ENCODE results near the gene CHMP4A.

Gene CHMP4A

GRCh38 chr14:24177041-24177825 is 36.1 kb downstream of the CHMP4A start:
- no peak for DNase-seq

- DNase-seq, result no peak
Observed at GRCh38 chr14:24176599-24176998, 36.7 kb downstream of the CHMP4A start.

- DNase-seq, result no peak
Observed at GRCh38 chr14:24172871-24173281, 40.4 kb downstream of the CHMP4A start.

- no peak for DNase-seq
Observed at GRCh38 chr14:24172261-24172860, 40.9 kb downstream of the CHMP4A start.

DNA sequence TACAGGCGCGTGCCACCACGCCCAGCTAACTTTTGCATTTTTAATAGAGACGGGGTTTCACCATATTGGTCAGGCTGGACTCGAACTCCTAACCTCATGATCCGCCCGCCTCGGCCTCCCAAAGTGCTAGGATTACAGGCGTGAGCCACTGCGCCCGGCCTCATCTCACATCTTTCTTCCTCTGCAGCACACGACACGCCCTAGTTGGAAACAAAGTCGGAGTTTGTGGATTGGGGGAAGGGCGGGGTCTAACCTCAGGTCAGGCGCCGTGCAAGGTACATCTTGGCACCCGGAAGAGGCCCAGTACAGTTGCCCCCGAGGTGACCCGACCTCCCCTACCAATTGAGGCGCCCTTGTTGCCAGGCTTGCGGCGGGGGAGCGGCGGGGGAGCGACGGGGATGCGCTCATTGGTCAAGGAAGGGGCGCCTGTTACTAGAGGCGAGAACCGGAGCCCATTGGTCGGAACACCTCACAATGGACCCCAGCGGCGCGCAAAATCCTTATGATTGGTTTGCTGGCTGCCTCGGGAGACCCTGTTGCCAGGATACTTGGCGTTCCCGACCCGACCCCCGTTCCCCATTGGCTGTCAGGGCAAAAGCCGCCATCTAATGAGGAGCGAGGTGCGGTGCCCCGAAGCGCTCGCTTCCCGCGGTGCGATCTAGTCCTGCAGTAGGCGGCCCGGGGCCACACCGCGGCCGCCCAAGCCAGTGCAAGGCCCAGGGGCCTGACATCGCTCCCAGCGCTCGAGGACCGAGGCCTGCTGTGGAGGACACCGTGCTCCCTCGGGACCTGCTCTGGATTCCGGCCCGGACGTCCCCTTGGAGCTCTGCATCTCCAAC is 41.6 kb downstream of the CHMP4A start, which contains the start of gene REC8:
Gene REC8 (plus strand): TSS at position 659 of the 839 bp plus-strand sequence. CDS start 473 bp downstream, outside the sequence.
- no peak for DNase-seq

- DNase-seq, result peak; percentile 59
Observed at GRCh38 chr14:24167469-24168114, 45.7 kb downstream of the CHMP4A start.

DNA sequence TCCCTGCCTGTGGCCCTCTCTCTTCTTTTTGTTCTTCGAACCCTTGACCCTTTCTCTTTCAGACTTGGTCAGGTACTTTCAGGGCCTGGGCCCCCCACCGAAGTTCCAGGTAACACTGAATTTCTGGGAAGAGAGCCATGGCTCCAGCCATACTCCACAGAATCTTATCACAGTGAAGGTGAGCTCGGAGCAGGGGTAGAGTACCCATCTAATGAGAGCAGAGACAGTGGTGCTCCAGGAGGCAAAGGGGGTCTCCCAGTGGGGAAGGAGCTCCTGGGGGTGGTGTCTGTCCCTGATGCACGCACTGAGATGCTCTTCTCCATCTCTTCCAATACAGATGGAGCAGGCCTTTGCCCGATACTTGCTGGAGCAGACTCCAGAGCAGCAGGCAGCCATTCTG is 47.5 kb downstream of the CHMP4A start:
- DNase-seq, result no peak

- DNase-seq, result no peak
Observed at GRCh38 chr14:24164518-24164991, 48.7 kb downstream of the CHMP4A start.

- DNase-seq, result no peak
Observed at GRCh38 chr14:24162093-24162492, 51.2 kb downstream of the CHMP4A start.

DNA sequence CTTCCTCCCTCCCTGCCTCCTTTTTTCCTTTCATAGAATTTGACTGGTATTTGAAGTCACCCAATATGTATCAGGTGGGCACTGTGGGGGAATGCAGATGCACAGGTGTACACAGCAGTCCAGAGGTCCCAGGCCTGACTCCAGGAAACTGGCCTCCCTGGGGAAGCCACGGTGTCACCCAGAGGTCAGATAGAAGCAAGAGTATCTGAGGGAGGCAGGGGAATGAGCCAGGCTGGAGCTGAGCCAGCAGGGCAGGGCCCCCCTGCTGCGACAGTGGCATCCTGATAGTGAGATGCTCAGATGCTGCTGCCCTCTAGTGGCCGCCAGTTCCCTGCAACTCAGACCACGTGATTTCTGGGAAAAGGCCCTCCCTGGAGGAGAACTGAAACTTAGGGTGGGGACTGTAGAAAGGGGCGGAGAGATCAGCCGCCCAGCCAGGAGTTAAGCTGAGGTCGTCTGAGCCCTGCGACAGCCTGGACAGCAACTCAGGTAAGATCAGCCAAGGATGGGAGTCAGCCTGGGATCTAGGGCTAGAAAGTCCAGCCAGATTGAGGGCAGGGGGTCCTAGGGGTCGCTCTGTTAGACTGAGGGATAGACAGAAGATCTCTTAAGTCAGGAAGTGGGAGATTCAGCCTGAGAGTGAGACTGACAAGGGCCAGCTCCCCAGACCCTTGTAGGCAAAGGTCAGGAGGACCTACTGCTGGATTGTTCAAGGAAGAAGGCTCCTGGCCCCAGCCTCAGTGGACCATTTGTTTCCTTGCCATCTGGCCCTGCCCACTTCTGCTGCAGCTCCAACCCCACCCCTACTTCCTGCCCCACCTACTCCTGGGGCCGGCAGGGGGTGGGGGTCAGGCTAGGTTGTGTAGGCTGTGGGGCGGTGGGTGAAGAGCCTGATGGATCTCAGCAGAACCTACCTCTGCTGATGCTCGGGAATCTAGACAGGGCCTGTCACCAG is 52.2 kb downstream of the CHMP4A start, which contains the start of gene IRF9:
Gene IRF9 (plus strand): TSS at position 416 of the 955 bp plus-strand sequence. CDS start 880 bp downstream, outside the sequence.
- DNase-seq, result peak; percentile 97

- DNase-seq, result no peak
Observed at GRCh38 chr14:24160499-24160849, 52.8 kb downstream of the CHMP4A start.

DNA sequence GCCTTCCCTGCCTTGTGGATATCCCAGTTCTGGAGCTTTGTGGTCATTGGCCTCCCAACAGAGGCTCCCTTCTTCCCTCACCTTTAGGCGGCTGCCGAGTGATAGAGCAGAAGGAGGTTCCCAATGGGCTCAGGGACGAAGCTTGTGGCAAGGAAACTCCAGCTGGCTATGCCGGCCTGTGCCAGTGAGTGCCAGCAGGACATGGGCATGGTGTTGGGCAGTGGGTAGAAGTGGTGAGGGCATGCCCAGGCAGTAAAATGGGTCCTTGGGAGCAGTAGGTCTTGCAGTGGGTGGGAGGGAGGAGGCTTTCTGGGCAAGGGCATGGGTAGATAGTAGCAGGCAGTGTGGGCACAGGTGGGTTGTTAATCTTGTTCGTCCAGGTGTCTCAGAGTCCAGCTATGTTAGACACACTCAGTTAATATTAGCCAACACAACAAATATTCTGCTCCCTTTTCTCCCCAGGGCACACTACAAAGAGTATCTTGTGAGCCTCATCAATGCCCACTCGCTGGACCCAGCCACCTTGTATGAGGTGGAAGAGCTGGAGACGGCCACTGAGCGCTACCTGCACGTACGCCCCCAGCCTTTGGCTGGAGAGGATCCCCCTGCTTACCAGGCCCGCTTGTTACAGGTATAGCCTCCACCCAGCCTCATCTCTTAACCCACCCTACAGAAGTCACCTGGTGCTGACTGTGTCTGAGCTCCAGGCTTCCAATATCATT is 53.4 kb downstream of the CHMP4A start:
- no peak for DNase-seq

Measured in suppressor macrophage treated with lipopolysaccharide for 4 hours (primary cell).